Measurements from ENCODE around the gene PPP2R2D.

- no peak for TF ChIP-seq CTCF (IDR thresholded peaks at IDR 0.05 in 4 of 5, conservative IDR thresholded peaks at IDR 0.05 in 1 of 5)
- no peak for TF ChIP-seq POLR2A (IDR thresholded peaks at IDR 0.05)
These were observed 71.8 kb downstream of the PPP2R2D start for GRCh38 chr10:131972474-131973071.

All from gastrocnemius medialis (tissue), 4 donors.